Activated B cell treated with CpG ODN at 0.5 μM for 24 hours (primary cell): ENCODE results near the gene RXRA. TPM values are rescaled to one million over a fixed set of nuclear protein-coding genes. Genes with fewer than 3 reads are reported as not detected.

Source experiments
- ATAC-seq: fragments of 200-7000 bp; cut with Tn5 transposase; one replicate; pipeline ENCODE4 v1.10.0; 2021; ENCODE audit warnings: low read depth, mild to moderate bottlenecking, moderate library complexity
- CTCF ChIA-PET: fragments of 350-600 bp; sonication (Branson Sonifier 250); formaldehyde crosslinking; loops from one replicate; lab custom pipeline; 2021; ENCODE audit warnings: antibody characterized with exemption; lab: Charles Lee
- POLR2A ChIA-PET: fragments of 350-600 bp; sonication (Branson Sonifier 250); formaldehyde crosslinking; loops from one replicate; lab custom pipeline; 2021; ENCODE audit warnings: antibody characterized with exemption; lab: Charles Lee
- DNase-seq: peaks from one replicate; pipeline ENCODE4 v3.0.0; 2022
- H3K27ac Mint-ChIP-seq: one replicate; pipeline ENCODE4 v1.8.0; 2020; ENCODE audit warnings: mixed read lengths
- H3K27me3 Mint-ChIP-seq: one replicate; pipeline ENCODE4 v1.8.0; 2021; ENCODE audit warnings: mixed read lengths
- H3K36me3 Mint-ChIP-seq: one replicate; pipeline ENCODE4 v1.8.0; 2021; ENCODE audit warnings: low read depth, mixed read lengths
- H3K4me1 Mint-ChIP-seq: one replicate; pipeline ENCODE4 v1.8.0; 2021; ENCODE audit warnings: mixed read lengths
- H3K4me3 Mint-ChIP-seq: one replicate; pipeline ENCODE4 v1.8.0; 2020; ENCODE audit warnings: mild to moderate bottlenecking, mixed read lengths
- H3K9me3 Mint-ChIP-seq: one replicate; pipeline ENCODE4 v1.8.0; 2020; ENCODE audit warnings: mixed read lengths
- intact Hi-C: fragments of 100-400 bp; cut with micrococcal nuclease; formaldehyde crosslinking; loops from one replicate; pipeline ENCODE4 v1.15.1; 2024
- total RNA-seq: library from RNA; stranded (reverse); gene quantifications from 2 replicates; pipeline ENCODE4 v1.2.3, GENCODE V29; 2022
- TF ChIP-seq, protein P1 (sequence below): fragments of 200-600 bp; IDR thresholded peaks from one replicate; pipeline ENCODE4 v1.8.0; 2022; ENCODE audit warnings: antibody characterized with exemption, mild to moderate bottlenecking

Gene RXRA
- total RNA-seq, 1 donor from 2014 or later: 5.0 TPM

GRCh38 chr9:134369416-134370212, 43.4 kb downstream of the RXRA start:
- Mint-ChIP-seq H3K4me1 (peaks cover 3% of the 10 kb centered on the region), H3K27me3 (no peaks in the 10 kb centered on the region), H3K27ac (no peak overlapping the region), H3K36me3 (no peaks in the 10 kb centered on the region), H3K9me3 (no peaks in the 10 kb centered on the region), H3K4me3 (no peak overlapping the region)
- ChIA-PET POLR2A (no interaction called here), CTCF (no interaction called here)
- no peak for ATAC-seq
- TF ChIP-seq, protein P1, sequence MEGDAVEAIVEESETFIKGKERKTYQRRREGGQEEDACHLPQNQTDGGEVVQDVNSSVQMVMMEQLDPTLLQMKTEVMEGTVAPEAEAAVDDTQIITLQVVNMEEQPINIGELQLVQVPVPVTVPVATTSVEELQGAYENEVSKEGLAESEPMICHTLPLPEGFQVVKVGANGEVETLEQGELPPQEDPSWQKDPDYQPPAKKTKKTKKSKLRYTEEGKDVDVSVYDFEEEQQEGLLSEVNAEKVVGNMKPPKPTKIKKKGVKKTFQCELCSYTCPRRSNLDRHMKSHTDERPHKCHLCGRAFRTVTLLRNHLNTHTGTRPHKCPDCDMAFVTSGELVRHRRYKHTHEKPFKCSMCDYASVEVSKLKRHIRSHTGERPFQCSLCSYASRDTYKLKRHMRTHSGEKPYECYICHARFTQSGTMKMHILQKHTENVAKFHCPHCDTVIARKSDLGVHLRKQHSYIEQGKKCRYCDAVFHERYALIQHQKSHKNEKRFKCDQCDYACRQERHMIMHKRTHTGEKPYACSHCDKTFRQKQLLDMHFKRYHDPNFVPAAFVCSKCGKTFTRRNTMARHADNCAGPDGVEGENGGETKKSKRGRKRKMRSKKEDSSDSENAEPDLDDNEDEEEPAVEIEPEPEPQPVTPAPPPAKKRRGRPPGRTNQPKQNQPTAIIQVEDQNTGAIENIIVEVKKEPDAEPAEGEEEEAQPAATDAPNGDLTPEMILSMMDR: no peak
- no peak for DNase-seq
- intact Hi-C loops: no loop called here

GRCh38 chr9:134370213-134370492, 43.9 kb downstream of the RXRA start:
- intact Hi-C loops: no loop called here
- H3K4me1 Mint-ChIP-seq: peaks cover 8% of the 10 kb centered on the region
- H3K27me3 Mint-ChIP-seq: no peaks in the 10 kb centered on the region
- CTCF ChIA-PET: no interaction called here
- TF ChIP-seq, protein P1: no peak
- POLR2A ChIA-PET: no interaction called here
- no peak overlapping the region for H3K4me3 Mint-ChIP-seq
- DNase-seq: no peak
- H3K27ac Mint-ChIP-seq: no peak overlapping the region
- no peaks in the 10 kb centered on the region for H3K36me3 Mint-ChIP-seq
- ATAC-seq: no peak
- H3K9me3 Mint-ChIP-seq: no peaks in the 10 kb centered on the region

DNA sequence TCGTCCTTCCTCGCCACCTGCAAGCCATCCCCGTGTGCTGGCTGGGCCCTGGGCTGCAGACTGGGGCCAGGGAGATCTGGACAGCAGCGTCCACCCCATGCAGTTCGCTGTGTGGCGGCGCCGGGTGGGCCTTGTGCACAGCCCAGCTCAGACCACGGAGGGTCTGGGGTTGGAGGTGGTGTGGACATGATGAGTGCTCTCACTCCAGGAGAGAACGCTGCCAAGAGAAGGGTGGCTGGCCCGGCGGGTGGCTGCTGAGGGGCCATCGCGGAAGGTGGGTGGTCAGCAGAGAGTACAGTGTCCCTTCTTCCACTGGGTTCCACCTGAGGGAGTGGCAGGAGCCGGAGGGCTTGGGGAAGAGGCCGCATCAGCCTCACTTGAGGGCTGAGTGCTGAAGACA, 44.4 kb downstream of the RXRA start:
- Mint-ChIP-seq H3K27me3 (no peaks in the 10 kb centered on the region), H3K36me3 (no peaks in the 10 kb centered on the region), H3K27ac (no peak overlapping the region), H3K9me3 (no peaks in the 10 kb centered on the region), H3K4me3 (no peak overlapping the region), H3K4me1 (peaks cover 8% of the 10 kb centered on the region)
- intact Hi-C loops: no loop called here
- CTCF ChIA-PET: no interaction called here
- DNase-seq: no peak
- no peak for ATAC-seq
- TF ChIP-seq, protein P1: no peak
- POLR2A ChIA-PET: no interaction called here

GRCh38 chr9:134371731-134372130, 45.5 kb downstream of the RXRA start:
- no peak overlapping the region for H3K4me3 Mint-ChIP-seq
- H3K27me3 Mint-ChIP-seq: no peaks in the 10 kb centered on the region
- H3K9me3 Mint-ChIP-seq: no peaks in the 10 kb centered on the region
- H3K27ac Mint-ChIP-seq: no peak overlapping the region
- ATAC-seq (no peak), DNase-seq (no peak)
- ChIA-PET POLR2A (no interaction called here), CTCF (no interaction called here)
- H3K4me1 Mint-ChIP-seq: peaks cover 11% of the 10 kb centered on the region
- TF ChIP-seq, protein P1: no peak
- H3K36me3 Mint-ChIP-seq: no peaks in the 10 kb centered on the region
- intact Hi-C loops: no loop called here

- Mint-ChIP-seq H3K27me3 (no peaks in the 10 kb centered on the region), H3K4me3 (no peak overlapping the region), H3K27ac (no peak overlapping the region), H3K4me1 (peaks cover 11% of the 10 kb centered on the region), H3K9me3 (no peaks in the 10 kb centered on the region), H3K36me3 (no peaks in the 10 kb centered on the region)
- TF ChIP-seq, protein P1: no peak
- intact Hi-C loops: no loop called here
- ATAC-seq: no peak
- no peak for DNase-seq
- ChIA-PET CTCF (no interaction called here), POLR2A (no interaction called here)
Observed at GRCh38 chr9:134372581-134373267, 46.5 kb downstream of the RXRA start.
